OCI-LY1 (cell line): ENCODE results near the gene MELTF.

Source experiments
- CTCF ChIP-seq: fragments of 200-600 bp; sonication (generic), shearing (Covaris generic); IDR thresholded peaks from 2 replicates; pipeline ENCODE4 v1.5.1; 2017; ENCODE audit warnings: mild to moderate bottlenecking, antibody characterized with exemption, low read length, moderate library complexity, mixed read lengths
- EZH2 ChIP-seq: fragments of 200-600 bp; sonication (generic), shearing (Covaris generic); IDR thresholded peaks from 2 replicates; pipeline ENCODE4 v1.8.0; 2017; ENCODE audit warnings: borderline replicate concordance, mixed run types, mild to moderate bottlenecking, antibody characterized with exemption, low read length, moderate library complexity, mixed read lengths

DNA sequence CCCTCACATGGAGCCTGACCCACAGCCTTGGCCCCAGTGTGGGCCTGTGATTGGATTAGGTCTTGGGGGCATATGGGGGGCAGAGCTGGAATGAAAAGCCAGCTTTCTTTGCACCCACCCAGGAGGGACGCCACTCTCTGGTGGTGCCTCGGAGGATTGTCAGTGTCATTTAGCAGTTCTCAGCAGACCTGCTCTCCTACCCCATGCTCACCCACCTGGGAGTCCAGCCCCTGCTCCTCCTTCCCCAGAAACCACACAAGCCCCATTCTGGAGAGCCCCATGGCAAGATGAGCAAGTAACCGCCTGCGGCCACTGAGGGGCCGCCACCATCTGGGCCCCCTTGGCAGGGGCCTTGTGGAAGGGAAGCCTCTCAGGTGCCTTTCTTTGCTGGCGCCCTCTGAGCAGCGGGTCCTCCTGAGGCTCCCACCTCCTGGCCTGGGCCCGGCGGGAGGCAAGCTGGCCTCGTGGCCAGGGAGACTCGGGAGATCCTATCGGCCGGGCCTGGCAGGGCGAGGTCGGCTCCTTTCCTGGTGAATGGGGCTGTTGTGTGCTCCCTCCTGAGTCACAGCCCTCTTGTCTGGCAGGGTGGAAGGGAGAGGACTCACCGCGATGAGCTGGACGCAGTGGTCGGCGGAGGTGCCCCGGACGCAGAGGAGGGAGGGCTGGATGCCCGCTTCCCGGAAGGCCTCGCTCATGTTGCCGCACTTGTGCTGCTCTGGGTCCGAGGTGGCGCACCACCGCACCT, 2.3 kb downstream of the MELTF start:
- TF ChIP-seq CTCF, result no peak
- TF ChIP-seq EZH2, result no peak
